Thyroid gland (tissue), 4 donors: Measurements from ENCODE around the gene FEZF2. TPM values are rescaled to one million over a fixed set of nuclear protein-coding genes. Genes with fewer than 3 reads are reported as not detected.

ENCODE experiments used
- DNase-seq, 2 donors: peaks; one replicate each; pipeline ENCODE4 v3.0.0-alpha.2; 2019
- H3K27ac ChIP-seq, 3 donors: fragments of 200-600 bp; sonication (generic); 1 replicate in 2 of 3; 2 replicates in 1 of 3; pipeline ENCODE4 v1.5.1; 2016 to 2019; ENCODE audit warnings: mild to moderate bottlenecking in 1 of 3, moderate library complexity in 1 of 3
- H3K27me3 ChIP-seq: fragments of 200-600 bp; sonication (generic); one replicate; pipeline ENCODE4 v1.5.1; 2019
- H3K36me3 ChIP-seq, 2 donors: fragments of 200-600 bp; sonication (generic); one replicate each; pipeline ENCODE4 v1.5.1; 2016 to 2019
- H3K4me1 ChIP-seq, 2 donors: fragments of 200-600 bp; sonication (generic); one replicate each; pipeline ENCODE4 v1.5.1; 2017 to 2019
- H3K4me3 ChIP-seq, 3 donors: fragments of 200-600 bp; sonication (generic); replicated peaks in 1 of 3; 1 replicate in 2 of 3; 2 replicates in 1 of 3; pipeline ENCODE4 v1.5.1; 2016; ENCODE audit warnings: mild to moderate bottlenecking in 1 of 3
- H3K9me3 ChIP-seq: fragments of 200-600 bp; sonication (generic); one replicate; pipeline ENCODE4 v1.5.1; 2017
- POLR2A ChIP-seq, 2 donors: fragments of 450-650 bp; IDR thresholded peaks; one replicate each; pipeline ENCODE4 v1.6.1; 2017; ENCODE audit warnings: antibody characterized with exemption in 2 of 2, mild to moderate bottlenecking in 2 of 2, moderate library complexity in 1 of 2
- WGBS, 2 donors: methylation state at CpG; one replicate each; pipeline ENCODE4 v1.1.5; 2017; 5-methylcytosine and 5-hydroxymethylcytosine counted together
- intact Hi-C: fragments of 100-400 bp; cut with DNase I; formaldehyde crosslinking; loops from one replicate; pipeline ENCODE4 v1.15.1; 2023
- total RNA-seq, 4 donors: library from RNA; depleted of rRNA; stranded (reverse); fragments of >200 nt; gene quantifications; one replicate each; pipeline ENCODE4 v1.2.3, GENCODE V29; 2016
- TF ChIP-seq, protein P1 (sequence below), 6 experiments: fragments of 200-600 bp in 3 of 6; fragments of 450-650 bp in 3 of 6; sonication (generic) in 3 of 6; IDR thresholded peaks; one replicate each; pipeline ENCODE4 v1.5.1; 2016 to 2019; ENCODE audit warnings: antibody characterized with exemption in 6 of 6, mild to moderate bottlenecking in 2 of 6, inconsistent platforms in 1 of 6, moderate library complexity in 1 of 6

Gene FEZF2
- total RNA-seq, 4 donors from 2014 or later = not detected

DNA sequence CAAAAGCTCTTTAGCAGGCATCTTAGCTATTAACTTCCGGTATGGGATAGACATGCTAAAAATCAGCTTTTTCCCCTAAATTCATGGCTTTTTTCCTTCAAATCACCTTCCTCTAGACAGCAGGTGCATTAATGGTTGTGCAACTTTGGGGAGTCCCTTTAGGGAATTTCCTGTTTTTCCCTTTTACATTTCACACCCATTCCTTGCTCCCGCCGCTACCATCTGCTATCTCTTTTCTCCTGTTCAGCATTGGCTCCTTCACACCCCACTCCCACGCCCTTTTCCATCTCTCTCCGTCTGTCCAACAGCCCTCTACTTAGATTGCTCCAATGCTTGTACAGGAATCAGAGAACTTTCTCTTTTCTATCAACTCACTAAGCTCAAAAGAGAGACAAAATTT, 43.4 kb downstream of the FEZF2 start:
- no peaks in the 10 kb centered on the region for H3K4me1 ChIP-seq
- no peak overlapping the region for H3K27ac ChIP-seq
- no peaks in the 10 kb centered on the region for H3K36me3 ChIP-seq
- no peak for DNase-seq
- no peak for TF ChIP-seq POLR2A (IDR thresholded peaks at IDR 0.05)
- TF ChIP-seq, protein P1, sequence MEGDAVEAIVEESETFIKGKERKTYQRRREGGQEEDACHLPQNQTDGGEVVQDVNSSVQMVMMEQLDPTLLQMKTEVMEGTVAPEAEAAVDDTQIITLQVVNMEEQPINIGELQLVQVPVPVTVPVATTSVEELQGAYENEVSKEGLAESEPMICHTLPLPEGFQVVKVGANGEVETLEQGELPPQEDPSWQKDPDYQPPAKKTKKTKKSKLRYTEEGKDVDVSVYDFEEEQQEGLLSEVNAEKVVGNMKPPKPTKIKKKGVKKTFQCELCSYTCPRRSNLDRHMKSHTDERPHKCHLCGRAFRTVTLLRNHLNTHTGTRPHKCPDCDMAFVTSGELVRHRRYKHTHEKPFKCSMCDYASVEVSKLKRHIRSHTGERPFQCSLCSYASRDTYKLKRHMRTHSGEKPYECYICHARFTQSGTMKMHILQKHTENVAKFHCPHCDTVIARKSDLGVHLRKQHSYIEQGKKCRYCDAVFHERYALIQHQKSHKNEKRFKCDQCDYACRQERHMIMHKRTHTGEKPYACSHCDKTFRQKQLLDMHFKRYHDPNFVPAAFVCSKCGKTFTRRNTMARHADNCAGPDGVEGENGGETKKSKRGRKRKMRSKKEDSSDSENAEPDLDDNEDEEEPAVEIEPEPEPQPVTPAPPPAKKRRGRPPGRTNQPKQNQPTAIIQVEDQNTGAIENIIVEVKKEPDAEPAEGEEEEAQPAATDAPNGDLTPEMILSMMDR (IDR thresholded peaks at IDR 0.05) = no peak
- H3K4me3 ChIP-seq = no peak overlapping the region
- H3K27me3 ChIP-seq = no peaks in the 10 kb centered on the region
- 90 to 92% methylated on average over 5 of the region's 5 CpGs for WGBS, 2 donors
- no peaks in the 10 kb centered on the region for H3K9me3 ChIP-seq
- intact Hi-C loops = no loop called here

DNA sequence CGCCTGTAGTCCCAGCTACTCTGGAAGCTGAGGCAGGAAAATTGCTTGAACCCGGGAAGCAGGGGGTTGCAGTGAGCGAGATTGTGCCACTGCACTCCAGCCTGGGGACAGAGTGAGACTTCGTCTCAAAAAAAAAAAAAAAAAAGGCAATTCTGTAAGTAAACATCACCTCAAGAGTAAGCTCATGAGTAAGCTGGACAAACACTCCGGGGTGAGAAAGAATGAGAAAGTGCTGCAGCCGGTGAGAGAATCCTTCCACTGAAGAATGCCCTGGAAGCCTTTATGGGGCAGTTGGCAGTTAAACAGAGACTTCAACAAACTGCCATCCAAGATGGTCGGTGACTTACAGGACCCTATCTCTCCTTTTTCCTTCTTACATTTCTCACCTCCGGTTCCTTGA, 47.5 kb downstream of the FEZF2 start:
- H3K9me3 ChIP-seq = no peaks in the 10 kb centered on the region
- H3K4me3 ChIP-seq = no peak overlapping the region
- H3K36me3 ChIP-seq = no peaks in the 10 kb centered on the region
- no peaks in the 10 kb centered on the region for H3K27me3 ChIP-seq
- TF ChIP-seq POLR2A (IDR thresholded peaks at IDR 0.05) = no peak
- TF ChIP-seq, protein P1 (IDR thresholded peaks at IDR 0.05) = no peak
- no peaks in the 10 kb centered on the region for H3K4me1 ChIP-seq
- no peak for DNase-seq
- no peak overlapping the region for H3K27ac ChIP-seq
- WGBS, 2 donors = 82 to 87% methylated on average over 8 of the region's 8 CpGs
- intact Hi-C loops = no loop called here

DNA sequence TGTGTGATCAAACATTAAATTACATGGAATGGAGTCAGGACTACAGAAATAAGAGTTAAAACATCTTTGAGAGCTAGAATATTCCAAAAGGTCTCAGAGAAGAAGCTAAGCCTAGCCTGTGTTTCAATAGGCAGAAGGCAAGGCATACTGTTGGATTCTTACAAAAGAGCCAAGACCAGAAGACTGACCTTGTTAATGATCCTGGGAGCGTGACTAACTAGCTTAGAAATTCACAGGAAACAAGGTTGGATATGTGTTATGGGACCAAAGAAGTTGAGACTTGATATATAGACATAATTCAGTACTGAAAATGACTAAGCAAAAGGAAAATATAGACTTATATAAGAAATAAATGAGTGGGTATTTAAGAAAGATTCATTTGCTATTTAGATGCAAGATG, 50.1 kb downstream of the FEZF2 start:
- intact Hi-C loops = no loop called here
- H3K9me3 ChIP-seq = no peaks in the 10 kb centered on the region
- no peak overlapping the region for H3K4me3 ChIP-seq
- TF ChIP-seq, protein P1 (IDR thresholded peaks at IDR 0.05) = no peak
- no peak for TF ChIP-seq POLR2A (IDR thresholded peaks at IDR 0.05)
- DNase-seq = no peak
- H3K4me1 ChIP-seq = peaks cover 0 to 4% of the 10 kb centered on the region in 2 donors
- H3K36me3 ChIP-seq = no peaks in the 10 kb centered on the region
- no peaks in the 10 kb centered on the region for H3K27me3 ChIP-seq
- H3K27ac ChIP-seq = no peak overlapping the region
- 98 to 100% methylated on average over 1 of the region's 1 CpG for WGBS, 2 donors
